HG02759 (cell line): ENCODE results near the gene CALB2.

Source experiments
- ATAC-seq: cut with Tn5 transposase; IDR thresholded peaks from one replicate; pipeline ENCODE4 v1.9.1; 2021; ENCODE audit warnings: mild to moderate bottlenecking, moderate library complexity; ENCODE audit not compliant: unreplicated experiment

The CALB2 gene

DNA sequence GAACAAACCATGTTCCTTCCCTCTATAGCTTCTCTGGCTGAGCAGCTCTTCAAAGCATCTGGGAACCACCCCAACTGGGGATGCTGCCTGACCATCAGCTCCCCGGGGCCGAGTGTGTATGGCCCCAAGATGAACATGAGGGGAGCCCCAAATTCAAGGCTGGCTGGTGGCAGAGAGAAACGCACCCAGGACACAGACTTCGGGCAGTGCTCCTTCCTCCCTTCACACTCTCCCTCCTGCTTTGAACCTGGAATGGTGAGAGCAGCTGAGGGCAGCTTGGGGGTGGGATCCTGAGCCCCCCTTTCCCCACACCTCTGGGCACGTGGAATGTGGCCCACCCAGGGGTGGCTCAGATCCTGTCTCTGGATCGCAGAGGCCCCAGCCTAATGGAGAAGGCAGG lies 66.1 kb downstream of the CALB2 start:
- ATAC-seq = no peak

DNA sequence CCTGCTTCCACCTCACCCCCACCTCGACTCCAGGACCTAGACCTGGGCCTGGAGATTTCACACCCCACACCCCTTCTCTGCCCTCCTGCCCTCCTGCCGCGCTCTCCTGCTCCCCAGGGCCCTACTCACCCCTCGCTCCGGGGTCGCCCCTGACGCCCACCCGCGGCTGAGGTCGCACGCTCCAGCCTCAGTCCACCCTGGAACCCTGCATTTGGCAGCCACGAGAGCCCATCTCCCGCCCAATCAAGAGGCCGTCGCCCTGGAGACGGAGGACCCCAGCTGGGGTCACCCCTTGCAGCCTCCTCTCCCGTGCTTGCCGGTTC lies 67.2 kb downstream of the CALB2 start:
- ATAC-seq = no peak

- ATAC-seq = peak; percentile 69
Observed at GRCh38 chr16:71426069-71426879, 67.8 kb downstream of the CALB2 start.

- no peak for ATAC-seq
Observed at GRCh38 chr16:71426880-71427615, 68.5 kb downstream of the CALB2 start.

GRCh38 chr16:71428385-71428784 lies 69.9 kb downstream of the CALB2 start:
- ATAC-seq = no peak

GRCh38 chr16:71428883-71429282 lies 70.4 kb downstream of the CALB2 start:
- ATAC-seq = no peak

- ATAC-seq = no peak
Observed at GRCh38 chr16:71429581-71429980, 71.1 kb downstream of the CALB2 start.

GRCh38 chr16:71430744-71431143 lies 72.2 kb downstream of the CALB2 start:
- ATAC-seq = no peak

DNA sequence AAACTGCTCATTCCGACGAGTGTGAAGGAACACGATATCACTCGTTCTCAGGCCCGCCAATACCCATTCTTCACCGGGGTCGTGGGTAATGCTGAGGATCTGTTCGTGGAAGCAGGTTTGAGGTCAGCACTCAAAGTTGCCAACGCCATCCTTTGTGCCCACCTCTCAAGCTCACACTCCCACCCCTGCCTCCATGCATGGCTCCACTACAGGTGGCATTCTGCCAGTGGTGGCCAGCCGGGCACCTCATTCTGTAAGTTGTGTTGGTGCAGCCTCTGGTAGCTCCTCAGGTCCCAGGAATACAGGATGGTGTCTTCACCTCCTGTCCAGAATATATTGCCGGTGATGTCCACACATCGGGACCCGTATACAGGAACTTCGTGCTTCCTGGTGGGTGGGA lies 72.7 kb downstream of the CALB2 start:
- ATAC-seq = no peak

DNA sequence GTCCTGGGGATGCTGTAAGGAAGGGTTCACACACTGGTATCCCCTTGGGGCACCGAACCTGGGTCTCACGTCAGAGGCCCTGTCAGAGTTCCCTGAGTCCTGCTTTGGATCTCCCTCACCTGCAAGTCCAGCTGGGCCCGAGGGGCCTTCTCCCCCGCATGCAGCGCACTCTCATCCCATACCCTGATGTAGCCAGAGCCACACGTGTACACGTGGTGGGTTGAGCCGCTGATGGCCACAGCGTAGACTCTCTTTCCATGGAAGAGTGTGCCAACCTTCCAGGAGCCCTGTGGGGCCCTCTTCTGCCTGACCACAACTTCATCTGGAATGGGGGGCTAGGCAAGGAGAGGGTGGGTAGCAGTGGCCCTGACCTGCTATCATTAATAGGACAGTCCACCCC lies 73.5 kb downstream of the CALB2 start:
- ATAC-seq = no peak

GRCh38 chr16:71432906-71433305 lies 74.4 kb downstream of the CALB2 start:
- ATAC-seq = no peak

GRCh38 chr16:71436473-71436872 lies 78.0 kb downstream of the CALB2 start:
- no peak for ATAC-seq

GRCh38 chr16:71439523-71439922 lies 81.0 kb downstream of the CALB2 start:
- ATAC-seq = no peak
